HepG2 (cell line): ENCODE measurements around the gene SRSF1. TPM values are rescaled to one million over a fixed set of nuclear protein-coding genes. Genes with fewer than 3 reads are reported as not detected.

ENCODE experiments used
- CCDC6 ChIP-seq: sonication (generic); formaldehyde crosslinking; IDR thresholded peaks from 2 replicates; pipeline ENCODE4 v1.8.1; 2022; ENCODE audit warnings: mild to moderate bottlenecking, missing genetic modification reagents, moderate library complexity
- ETV6 ChIP-seq: sonication (generic); formaldehyde crosslinking; conservative IDR thresholded peaks from 2 replicates; pipeline ENCODE4 v1.4.0; 2020; ENCODE audit warnings: missing genetic modification reagents
- FOXM1 ChIP-seq: sonication (generic); formaldehyde crosslinking; IDR thresholded peaks from 2 replicates; pipeline ENCODE4 v1.5.0; 2020; ENCODE audit warnings: missing genetic modification reagents
- HNF4A ChIP-seq: sonication (generic); formaldehyde crosslinking; IDR thresholded peaks from 2 replicates; pipeline ENCODE4 v1.4.0; 2020; ENCODE audit warnings: missing genetic modification reagents
- KDM5B ChIP-seq: sonication (generic); formaldehyde crosslinking; IDR thresholded peaks from 2 replicates; pipeline ENCODE4 v1.4.0; 2020; ENCODE audit warnings: missing genetic modification reagents, mild to moderate bottlenecking, borderline replicate concordance
- MYC ChIP-seq: sonication (generic); formaldehyde crosslinking; IDR thresholded peaks from 2 replicates; pipeline ENCODE4 v1.9.0; 2021; ENCODE audit warnings: missing genetic modification reagents, borderline replicate concordance
- NAIF1 ChIP-seq: sonication (generic); formaldehyde crosslinking; IDR thresholded peaks from 2 replicates; pipeline ENCODE4 v1.5.0; 2020; ENCODE audit warnings: mild to moderate bottlenecking, missing genetic modification reagents, borderline replicate concordance
- NFKB2 ChIP-seq: sonication (generic); formaldehyde crosslinking; IDR thresholded peaks from 2 replicates; pipeline ENCODE4 v1.4.0; 2020; ENCODE audit warnings: missing genetic modification reagents, borderline replicate concordance
- NRL ChIP-seq: sonication (generic); formaldehyde crosslinking; IDR thresholded peaks from 2 replicates; pipeline ENCODE4 v1.5.0; 2020; ENCODE audit warnings: missing genetic modification reagents, mild to moderate bottlenecking, moderate library complexity, borderline replicate concordance
- RARG ChIP-seq: sonication (generic); formaldehyde crosslinking; IDR thresholded peaks from 2 replicates; pipeline ENCODE4 v1.4.0; 2020; ENCODE audit warnings: low read depth, mild to moderate bottlenecking, missing genetic modification reagents
- SP4 ChIP-seq: sonication (generic); formaldehyde crosslinking; IDR thresholded peaks from 2 replicates; pipeline ENCODE4 v1.8.1; 2023; ENCODE audit warnings: mild to moderate bottlenecking, missing genetic modification reagents
- TARDBP ChIP-seq: sonication (generic); formaldehyde crosslinking; IDR thresholded peaks from 2 replicates; pipeline ENCODE4 v1.8.0; 2022; ENCODE audit warnings: mild to moderate bottlenecking, missing genetic modification reagents
- TCF7L2 ChIP-seq: IDR thresholded peaks from 2 replicates; pipeline ENCODE4 v1.6.1; 2011; ENCODE audit warnings: mild to moderate bottlenecking, low read depth, low read length, moderate library complexity
- ZNF124 ChIP-seq: sonication (generic); formaldehyde crosslinking; IDR thresholded peaks from 2 replicates; pipeline ENCODE4 v1.4.0; 2020; ENCODE audit warnings: missing genetic modification reagents
- ZNF570 ChIP-seq: sonication (generic); formaldehyde crosslinking; IDR thresholded peaks from 2 replicates; pipeline ENCODE4 v1.4.0; 2020; ENCODE audit warnings: mild to moderate bottlenecking, missing genetic modification reagents, borderline replicate concordance
- ZNF572 ChIP-seq: sonication (generic); formaldehyde crosslinking; IDR thresholded peaks from 2 replicates; pipeline ENCODE4 v1.5.1; 2020; ENCODE audit warnings: mild to moderate bottlenecking, missing genetic modification reagents
- ZNF577 ChIP-seq: sonication (generic); formaldehyde crosslinking; IDR thresholded peaks from 2 replicates; pipeline ENCODE4 v1.4.0; 2020; ENCODE audit warnings: mild to moderate bottlenecking, low read depth, missing genetic modification reagents, borderline replicate concordance
- ZNF670 ChIP-seq: sonication (generic); formaldehyde crosslinking; IDR thresholded peaks from 2 replicates; pipeline ENCODE4 v1.8.0; 2022; ENCODE audit warnings: mild to moderate bottlenecking, missing genetic modification reagents, borderline replicate concordance
- ZNF678 ChIP-seq: sonication (generic); formaldehyde crosslinking; IDR thresholded peaks from 2 replicates; pipeline ENCODE4 v1.4.0; 2020; ENCODE audit warnings: mild to moderate bottlenecking, missing genetic modification reagents
- ZNF788 ChIP-seq: sonication (generic); formaldehyde crosslinking; IDR thresholded peaks from 2 replicates; pipeline ENCODE4 v1.5.0; 2020; ENCODE audit warnings: mild to moderate bottlenecking, missing genetic modification reagents, borderline replicate concordance
- ZNF878 ChIP-seq: sonication (generic); formaldehyde crosslinking; IDR thresholded peaks from 2 replicates; pipeline ENCODE4 v1.8.1; 2023; ENCODE audit warnings: mild to moderate bottlenecking, missing genetic modification reagents, moderate library complexity
- ZSCAN31 ChIP-seq: sonication (generic); formaldehyde crosslinking; IDR thresholded peaks from 2 replicates; pipeline ENCODE4 v1.5.0; 2020; ENCODE audit warnings: low read depth, mild to moderate bottlenecking, missing genetic modification reagents
- polyA plus RNA-seq, 8 experiments: library from polyadenylated mRNA; depleted of rRNA in 3 of 8; stranded (reverse) in 7 of 8; unstranded in 1 of 8; fragments of >200 nt; fragmentation: Illumina TruSeq in 4 of 8; extraction: Trizol in 4 of 8; gene quantifications; 2 replicates each; pipeline versions ENCODE4 v1.2.1 to v1.2.3, GENCODE V29; 2011 to 2016; ENCODE audit warnings: low read depth in 4 of 8, missing spikeins in 1 of 8, mixed read lengths in 1 of 8; ENCODE audit not compliant: insufficient read depth in 1 of 8
- total RNA-seq, 5 experiments: library from RNA; depleted of rRNA; stranded (reverse); fragments of >200 nt; fragmentation: Illumina TruSeq; extraction: Trizol; gene quantifications; 2 replicates each; pipeline ENCODE4 v1.2.3, GENCODE V29; 2016; ENCODE audit warnings: low read depth in 1 of 5
- TF ChIP-seq, protein P1 (sequence below): sonication (generic); formaldehyde crosslinking; IDR thresholded peaks from 2 replicates; pipeline ENCODE4 v1.4.0; 2020; ENCODE audit warnings: mild to moderate bottlenecking, missing genetic modification reagents
- TF ChIP-seq, protein P2 (sequence below): sonication (generic); formaldehyde crosslinking; IDR thresholded peaks from 2 replicates; pipeline ENCODE4 v1.4.0; 2020; ENCODE audit warnings: missing genetic modification reagents
- TF ChIP-seq, protein P3 (sequence below): sonication (generic); formaldehyde crosslinking; IDR thresholded peaks from 2 replicates; pipeline ENCODE4 v1.4.0; 2020; ENCODE audit warnings: mild to moderate bottlenecking, low read depth, missing genetic modification reagents
- TF ChIP-seq, protein P4 (sequence below): sonication (generic); formaldehyde crosslinking; IDR thresholded peaks from 2 replicates; pipeline ENCODE4 v1.5.0; 2020; ENCODE audit warnings: missing genetic modification reagents

The SRSF1 gene
- total and polyA plus RNA-seq, 2 of the 13 experiments (the other 11 are each of a cell fraction or from before 2014, with no cell fraction given), result 142 to 445 TPM

DNA sequence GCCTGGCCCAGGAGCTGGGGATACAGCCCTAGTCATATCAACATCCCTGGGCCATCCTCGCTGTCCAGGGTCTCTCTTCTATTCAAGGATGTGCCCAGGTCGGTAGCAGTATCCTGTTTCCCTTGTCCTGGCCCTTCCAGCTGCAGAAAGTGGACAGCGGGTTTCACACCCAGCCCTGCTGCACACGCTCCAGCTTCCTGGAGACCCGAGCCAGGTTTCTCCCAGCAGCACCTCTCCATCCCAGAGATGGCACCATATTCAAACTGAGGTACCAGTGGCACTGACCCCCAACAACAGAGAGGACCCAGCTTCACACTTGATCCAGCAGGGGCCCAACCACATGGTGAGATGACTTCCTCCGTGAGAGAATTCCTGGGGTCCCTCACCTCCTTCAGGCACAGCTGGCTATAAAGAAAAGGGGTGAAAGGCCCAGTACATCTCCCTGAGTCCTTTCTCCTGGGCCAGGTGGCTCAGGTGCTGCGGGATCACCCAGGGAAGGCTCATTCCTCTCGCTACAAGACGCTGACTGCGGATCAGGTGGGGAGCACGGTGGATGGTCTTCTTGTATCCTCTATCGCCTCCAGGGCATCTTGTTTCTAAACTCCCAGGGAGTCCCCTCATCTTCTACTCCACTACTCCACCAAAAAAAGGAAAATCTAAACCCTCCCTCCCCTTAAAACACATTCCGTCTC is 53.2 kb downstream of the SRSF1 start (continued):
- TF ChIP-seq ZNF878, result no peak
- TF ChIP-seq TCF7L2, result no peak
- no peak for TF ChIP-seq ZNF570
- peak; percentile 30; the same call in 1 of the 2 replicates for TF ChIP-seq MYC (CRISPR knock-in tag)
- TF ChIP-seq NAIF1 (CRISPR knock-in tag), result 0 out of 2 replicates have a peak, but pooled peaks have one; percentile 60
- TF ChIP-seq, protein P1, sequence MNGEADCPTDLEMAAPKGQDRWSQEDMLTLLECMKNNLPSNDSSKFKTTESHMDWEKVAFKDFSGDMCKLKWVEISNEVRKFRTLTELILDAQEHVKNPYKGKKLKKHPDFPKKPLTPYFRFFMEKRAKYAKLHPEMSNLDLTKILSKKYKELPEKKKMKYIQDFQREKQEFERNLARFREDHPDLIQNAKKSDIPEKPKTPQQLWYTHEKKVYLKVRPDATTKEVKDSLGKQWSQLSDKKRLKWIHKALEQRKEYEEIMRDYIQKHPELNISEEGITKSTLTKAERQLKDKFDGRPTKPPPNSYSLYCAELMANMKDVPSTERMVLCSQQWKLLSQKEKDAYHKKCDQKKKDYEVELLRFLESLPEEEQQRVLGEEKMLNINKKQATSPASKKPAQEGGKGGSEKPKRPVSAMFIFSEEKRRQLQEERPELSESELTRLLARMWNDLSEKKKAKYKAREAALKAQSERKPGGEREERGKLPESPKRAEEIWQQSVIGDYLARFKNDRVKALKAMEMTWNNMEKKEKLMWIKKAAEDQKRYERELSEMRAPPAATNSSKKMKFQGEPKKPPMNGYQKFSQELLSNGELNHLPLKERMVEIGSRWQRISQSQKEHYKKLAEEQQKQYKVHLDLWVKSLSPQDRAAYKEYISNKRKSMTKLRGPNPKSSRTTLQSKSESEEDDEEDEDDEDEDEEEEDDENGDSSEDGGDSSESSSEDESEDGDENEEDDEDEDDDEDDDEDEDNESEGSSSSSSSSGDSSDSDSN (CRISPR knock-in tag), result no peak
- TF ChIP-seq, protein P2, sequence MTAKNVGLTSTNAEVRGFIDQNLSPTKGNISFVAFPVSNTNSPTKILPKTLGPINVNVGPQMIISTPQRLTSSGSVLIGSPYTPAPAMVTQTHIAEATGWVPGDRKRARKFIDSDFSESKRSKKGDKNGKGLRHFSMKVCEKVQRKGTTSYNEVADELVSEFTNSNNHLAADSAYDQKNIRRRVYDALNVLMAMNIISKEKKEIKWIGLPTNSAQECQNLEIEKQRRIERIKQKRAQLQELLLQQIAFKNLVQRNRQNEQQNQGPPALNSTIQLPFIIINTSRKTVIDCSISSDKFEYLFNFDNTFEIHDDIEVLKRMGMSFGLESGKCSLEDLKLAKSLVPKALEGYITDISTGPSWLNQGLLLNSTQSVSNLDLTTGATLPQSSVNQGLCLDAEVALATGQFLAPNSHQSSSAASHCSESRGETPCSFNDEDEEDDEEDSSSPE, result no peak
- TF ChIP-seq ZNF572 (CRISPR knock-in tag), result no peak
- TF ChIP-seq ZNF678 (CRISPR knock-in tag), result no peak
- TF ChIP-seq NRL, result no peak
- no peak for TF ChIP-seq SP4 (CRISPR knock-in tag)
- TF ChIP-seq, protein P3, sequence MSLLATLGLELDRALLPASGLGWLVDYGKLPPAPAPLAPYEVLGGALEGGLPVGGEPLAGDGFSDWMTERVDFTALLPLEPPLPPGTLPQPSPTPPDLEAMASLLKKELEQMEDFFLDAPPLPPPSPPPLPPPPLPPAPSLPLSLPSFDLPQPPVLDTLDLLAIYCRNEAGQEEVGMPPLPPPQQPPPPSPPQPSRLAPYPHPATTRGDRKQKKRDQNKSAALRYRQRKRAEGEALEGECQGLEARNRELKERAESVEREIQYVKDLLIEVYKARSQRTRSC (CRISPR knock-in tag), result no peak
- TF ChIP-seq, protein P4, sequence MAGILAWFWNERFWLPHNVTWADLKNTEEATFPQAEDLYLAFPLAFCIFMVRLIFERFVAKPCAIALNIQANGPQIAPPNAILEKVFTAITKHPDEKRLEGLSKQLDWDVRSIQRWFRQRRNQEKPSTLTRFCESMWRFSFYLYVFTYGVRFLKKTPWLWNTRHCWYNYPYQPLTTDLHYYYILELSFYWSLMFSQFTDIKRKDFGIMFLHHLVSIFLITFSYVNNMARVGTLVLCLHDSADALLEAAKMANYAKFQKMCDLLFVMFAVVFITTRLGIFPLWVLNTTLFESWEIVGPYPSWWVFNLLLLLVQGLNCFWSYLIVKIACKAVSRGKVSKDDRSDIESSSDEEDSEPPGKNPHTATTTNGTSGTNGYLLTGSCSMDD, result no peak
- 0 out of 2 replicates have a peak, but pooled peaks have one; percentile 31 for TF ChIP-seq CCDC6 (CRISPR knock-in tag)
- no peak for TF ChIP-seq ZNF124 (CRISPR knock-in tag)
- TF ChIP-seq KDM5B (CRISPR knock-in tag), result no peak
- TF ChIP-seq RARG (CRISPR knock-in tag), result no peak
- no peak for TF ChIP-seq ZNF577 (CRISPR knock-in tag)
- TF ChIP-seq FOXM1 (CRISPR knock-in tag), result no peak
- no peak; the same call in 1 of the 2 replicates for TF ChIP-seq TARDBP (CRISPR knock-in tag)
- TF ChIP-seq ZNF788 (CRISPR knock-in tag), result peak; percentile 8; the same call in 1 of the 2 replicates
- TF ChIP-seq HNF4A (CRISPR knock-in tag), result no peak
- no peak for TF ChIP-seq ETV6 (CRISPR knock-in tag)
- peak; percentile 52; the same call in 1 of the 2 replicates for TF ChIP-seq ZNF670
- 0 out of 2 replicates have a peak, but pooled peaks have one; percentile 23 for TF ChIP-seq NFKB2 (CRISPR knock-in tag)
- TF ChIP-seq ZSCAN31 (CRISPR knock-in tag), result peak; percentile 47; the same call in 1 of the 2 replicates
